Muscle of arm (tissue), 12 donors: ENCODE results near the gene MAD1L1. TPM values are rescaled to one million over a fixed set of nuclear protein-coding genes. Genes with fewer than 3 reads are reported as not detected.

ENCODE experiments used
- DNase-seq: peaks from one replicate; pipeline ENCODE4 v3.0.0-alpha.2; 2013
- polyA plus RNA-seq, 12 donors: library from polyadenylated mRNA; unstranded; fragments of 120-200 nt; gene quantifications; one replicate each; pipeline ENCODE4 v1.2.1, GENCODE V29; 2013; ENCODE audit not compliant: insufficient read length in 12 of 12

Gene MAD1L1
- polyA plus RNA-seq, 12 donors = 16.2 to 60.1 (median 22.4) TPM; not detected in 1

GRCh38 chr7:1807821-1808600, 424.7 kb downstream of the MAD1L1 start:
- no peak for DNase-seq

GRCh38 chr7:1806354-1806753, 426.4 kb downstream of the MAD1L1 start:
- DNase-seq = no peak

- DNase-seq = no peak
Measured at GRCh38 chr7:1804310-1804709, 428.4 kb downstream of the MAD1L1 start.

GRCh38 chr7:1802899-1803298, 429.8 kb downstream of the MAD1L1 start:
- no peak for DNase-seq

GRCh38 chr7:1800902-1801301, 431.8 kb downstream of the MAD1L1 start:
- DNase-seq = no peak

- no peak for DNase-seq
Measured at GRCh38 chr7:1798191-1798590, 434.6 kb downstream of the MAD1L1 start.

GRCh38 chr7:1794888-1795542, 437.7 kb downstream of the MAD1L1 start:
- no peak for DNase-seq

- DNase-seq = no peak
Measured at GRCh38 chr7:1787681-1788235, 445.0 kb downstream of the MAD1L1 start.

- DNase-seq = no peak
Measured at GRCh38 chr7:1787241-1787640, 445.5 kb downstream of the MAD1L1 start.

- DNase-seq = no peak
Measured at GRCh38 chr7:1785839-1786238, 446.9 kb downstream of the MAD1L1 start.

GRCh38 chr7:1781369-1781768, 451.4 kb downstream of the MAD1L1 start:
- no peak for DNase-seq

GRCh38 chr7:1779445-1779844, 453.3 kb downstream of the MAD1L1 start:
- no peak for DNase-seq

GRCh38 chr7:1777122-1777521, 455.6 kb downstream of the MAD1L1 start:
- DNase-seq = no peak

- DNase-seq = no peak
Measured at GRCh38 chr7:1775389-1775788, 457.4 kb downstream of the MAD1L1 start.

GRCh38 chr7:1770331-1770730, 462.4 kb downstream of the MAD1L1 start:
- no peak for DNase-seq

GRCh38 chr7:1769286-1770200, 463.2 kb downstream of the MAD1L1 start:
- DNase-seq = no peak

- DNase-seq = no peak
Measured at GRCh38 chr7:1768832-1769231, 463.9 kb downstream of the MAD1L1 start.

GRCh38 chr7:1767524-1767923, 465.2 kb downstream of the MAD1L1 start:
- DNase-seq = no peak
